NCI-H748 treated with DMSO at 0.1 percent for 48 hours (cell line): ENCODE measurements around the gene CST6.
A peak's percentile ranks its signal among the peaks of the same experiment; 100 is the strongest.

Source experiments
- DNase-seq: peaks from one replicate; lab custom pipeline; 2025; lab: John Stamatoyannopoulos, UW

CST6 gene

GRCh38 chr11:66047541-66048365, 35.9 kb downstream of the CST6 start:
- DNase-seq, result no peak

DNA sequence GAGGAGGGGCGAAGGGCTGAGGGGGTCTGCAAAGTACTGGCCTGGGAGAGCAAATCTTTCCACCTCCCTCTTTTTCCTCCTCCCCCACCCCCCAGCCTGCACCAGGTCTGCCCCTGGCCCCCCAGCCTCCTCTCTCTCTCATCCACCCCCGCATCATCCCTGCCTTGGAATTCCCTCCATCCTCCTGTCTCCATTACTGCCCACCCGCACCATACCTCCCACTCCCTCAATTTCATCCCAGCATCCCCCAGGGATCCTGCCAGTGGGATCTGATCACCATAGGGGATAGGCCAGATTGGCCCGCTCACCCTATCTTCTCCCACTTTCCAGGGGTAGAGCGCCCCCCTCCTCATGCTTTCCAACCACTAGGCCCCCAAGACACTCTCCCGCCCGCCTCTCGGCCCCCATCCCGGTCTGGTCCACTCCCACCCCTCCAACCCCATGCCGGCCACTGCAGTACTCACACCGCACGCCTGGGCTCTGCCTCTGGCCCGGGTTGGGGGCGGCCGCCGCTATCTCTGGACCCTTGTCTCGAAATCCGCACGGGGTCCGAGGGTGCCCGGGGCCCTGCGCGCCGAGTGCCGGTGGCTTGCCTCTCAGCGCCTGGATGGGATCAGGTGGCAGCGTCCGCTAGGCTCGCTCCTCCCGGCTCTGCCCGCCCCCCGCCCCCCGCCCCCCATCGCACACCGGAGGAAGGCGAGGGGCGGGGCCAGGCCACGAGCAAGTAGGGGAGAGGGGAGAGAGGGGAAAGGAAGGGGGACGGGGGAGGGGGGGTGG, 36.9 kb downstream of the CST6 start, which contains the start of gene GAL3ST3:
Gene GAL3ST3 (minus strand): TSS at position 615 of the 777 bp plus-strand sequence. CDS start 3,746 bp downstream, outside the sequence.
- DNase-seq, result no peak

DNA sequence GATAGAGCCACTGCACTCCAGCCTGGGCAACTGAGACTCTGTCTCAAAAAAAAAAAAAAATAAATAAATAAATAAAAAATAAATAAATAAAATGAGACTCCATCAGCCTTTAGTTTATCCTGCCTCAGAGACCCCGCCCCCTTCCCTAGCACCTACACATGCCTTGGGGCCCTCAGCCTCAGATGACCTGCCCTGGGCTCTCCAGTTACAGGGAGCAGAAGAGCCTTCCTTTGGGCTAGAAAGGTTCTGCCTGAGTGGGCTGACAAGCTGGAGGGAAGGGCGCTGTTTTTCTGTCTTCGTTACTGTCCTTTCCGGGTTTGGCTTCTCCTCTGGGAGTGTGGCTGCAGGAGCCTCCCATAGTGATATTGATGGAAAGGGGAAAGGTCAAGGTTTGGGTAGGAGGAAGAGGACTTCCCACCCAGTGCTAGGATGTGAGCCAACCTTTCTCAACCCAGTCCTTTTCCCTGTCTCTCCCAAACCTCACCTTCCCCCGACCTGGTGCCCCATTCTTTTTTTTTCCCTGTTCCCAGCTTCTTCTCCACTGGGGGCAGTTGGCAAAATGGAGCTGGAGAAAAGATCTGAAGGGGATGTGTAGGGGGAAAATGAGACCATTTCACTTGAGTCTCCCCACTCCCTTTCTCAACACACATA, 38.9 kb downstream of the CST6 start:
- no peak for DNase-seq

GRCh38 chr11:66051371-66051765, 39.6 kb downstream of the CST6 start:
- no peak for DNase-seq

DNA sequence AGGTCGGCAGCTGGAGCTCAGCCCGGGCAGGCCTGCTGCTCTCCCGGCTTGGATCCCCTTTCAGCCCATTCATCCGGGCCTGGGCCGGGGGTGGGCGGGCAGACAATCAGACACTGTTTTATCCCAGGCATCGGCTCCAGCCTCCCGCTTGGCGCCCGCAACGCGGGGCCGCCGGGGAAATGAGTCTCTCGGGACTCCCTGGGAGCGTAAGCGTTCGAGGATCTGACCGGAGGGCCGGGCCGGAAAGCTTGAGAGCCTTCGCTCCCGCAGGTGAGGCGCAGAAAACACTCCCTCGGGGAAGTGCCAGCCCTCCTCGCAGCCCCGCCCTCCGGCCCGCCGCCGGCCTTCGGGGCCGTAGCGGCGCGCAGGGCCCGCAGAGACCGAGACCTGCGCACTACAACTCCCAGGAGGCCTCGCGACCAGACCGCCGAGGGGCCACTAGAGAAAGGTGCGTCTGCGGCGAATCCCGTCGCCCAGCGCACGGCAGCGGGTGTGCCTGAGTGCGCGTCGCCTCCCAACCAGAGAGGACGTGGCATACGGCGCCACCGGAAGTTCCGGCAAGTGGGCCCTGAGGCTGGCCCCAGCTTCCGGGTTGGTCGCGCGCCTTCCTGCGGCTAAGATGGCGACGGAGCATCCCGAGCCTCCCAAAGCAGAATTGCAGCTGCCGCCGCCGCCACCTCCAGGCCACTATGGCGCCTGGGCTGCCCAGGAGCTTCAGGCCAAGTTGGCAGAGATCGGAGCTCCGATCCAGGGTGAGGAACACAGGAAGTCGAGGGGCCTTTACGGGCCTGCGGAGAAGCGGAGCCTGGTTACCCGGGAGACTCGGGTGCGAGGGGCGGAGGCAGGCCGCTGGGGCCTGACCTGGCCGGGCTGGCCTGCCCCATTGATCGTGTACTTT, 40.2 kb downstream of the CST6 start, which contains the start of gene SF3B2:
Gene SF3B2 (plus strand): TSS at position 599 of the 898 bp plus-strand sequence. CDS start 21 bp downstream, at position 620.
- peak; percentile 95 for DNase-seq

GRCh38 chr11:66052664-66052982, 40.8 kb downstream of the CST6 start:
- no peak for DNase-seq

- DNase-seq, result no peak
Observed at GRCh38 chr11:66055021-66055420, 43.2 kb downstream of the CST6 start.

DNA sequence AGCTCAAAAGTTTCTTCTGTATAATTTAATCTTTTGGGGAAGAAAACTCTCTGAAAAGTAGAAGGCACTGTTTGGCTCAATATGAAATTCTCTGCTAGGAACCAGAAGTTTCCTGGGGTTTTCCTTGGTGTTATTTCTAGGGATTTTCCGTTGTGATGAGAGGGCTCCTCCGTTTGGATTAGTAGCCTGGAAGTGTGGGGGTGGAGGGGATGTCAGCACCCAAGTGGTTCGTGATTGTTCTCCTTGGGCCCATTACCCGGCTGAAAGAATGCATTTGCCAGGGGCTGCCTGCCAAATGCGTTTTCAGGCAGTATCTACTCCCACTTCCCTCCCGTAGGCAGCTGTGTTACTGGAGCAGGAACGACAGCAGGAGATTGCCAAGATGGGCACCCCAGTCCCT, 44.7 kb downstream of the CST6 start:
- DNase-seq, result no peak

GRCh38 chr11:66059966-66060680, 48.3 kb downstream of the CST6 start:
- no peak for DNase-seq

- no peak for DNase-seq
Observed at GRCh38 chr11:66061268-66061667, 49.5 kb downstream of the CST6 start.

- DNase-seq, result no peak
Observed at GRCh38 chr11:66062408-66062807, 50.6 kb downstream of the CST6 start.
